Measurements from ENCODE around the gene AP3B1.

The AP3B1 gene

DNA sequence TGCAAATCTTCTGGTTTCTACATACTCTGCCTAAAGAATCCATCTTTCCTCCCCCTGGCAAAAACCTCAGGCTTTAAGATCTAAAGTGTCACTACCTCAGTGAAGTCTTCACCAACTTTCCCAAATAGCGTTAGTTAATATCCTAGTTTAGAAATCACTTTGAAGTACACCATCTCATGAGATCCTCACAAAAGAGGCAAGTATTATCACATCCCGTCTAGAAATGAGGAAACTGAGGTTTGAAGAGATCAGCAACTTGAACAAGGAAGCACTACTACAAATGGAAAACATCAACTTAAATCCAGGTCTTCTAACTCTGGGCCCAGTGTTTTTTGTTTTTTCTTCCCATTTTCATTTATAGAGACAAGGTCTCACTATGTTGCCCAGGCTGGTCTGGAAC is 4.6 kb downstream of the AP3B1 start:
- H3K4me1 ChIP-seq (ENCODE audit: control insufficient read depth in 1 of 2, insufficient read depth in 2 of 2, low read length in 2 of 2), result peaks cover 4 to 14% of the 10 kb centered on the region in 2 donors
- H3K27ac ChIP-seq (ENCODE audit: low read depth, low read length), result no peak overlapping the region
- H3K9me3 ChIP-seq (ENCODE audit: control insufficient read depth in 1 of 2, low read length in 2 of 2), result no peaks in the 10 kb centered on the region
- H3K27me3 ChIP-seq (ENCODE audit: control insufficient read depth in 1 of 2, insufficient read depth in 2 of 2, low read length in 2 of 2), result no peaks in the 10 kb centered on the region
- no peaks in the 10 kb centered on the region for H3K36me3 ChIP-seq (ENCODE audit: control insufficient read depth in 1 of 2, insufficient read depth in 2 of 2, low read length in 2 of 2)
- no peak overlapping the region for H3K9ac ChIP-seq (ENCODE audit: low read depth in 1 of 2, low read length in 2 of 2)
- H3K4me3 ChIP-seq (ENCODE audit: low read depth in 1 of 2, low read length in 2 of 2), result no peak overlapping the region

- Histone ChIP-seq H3K9me3 (ENCODE audit: control insufficient read depth in 1 of 2, low read length in 2 of 2) (no peaks in the 10 kb centered on the region), H3K9ac (ENCODE audit: low read depth in 1 of 2, low read length in 2 of 2) (no peak overlapping the region), H3K4me1 (ENCODE audit: control insufficient read depth in 1 of 2, insufficient read depth in 2 of 2, low read length in 2 of 2) (peaks cover 3 to 11% of the 10 kb centered on the region in 2 donors), H3K27me3 (ENCODE audit: control insufficient read depth in 1 of 2, insufficient read depth in 2 of 2, low read length in 2 of 2) (no peaks in the 10 kb centered on the region), H3K36me3 (ENCODE audit: control insufficient read depth in 1 of 2, insufficient read depth in 2 of 2, low read length in 2 of 2) (no peaks in the 10 kb centered on the region), H3K27ac (ENCODE audit: low read depth, low read length) (no peak overlapping the region), H3K4me3 (ENCODE audit: low read depth in 1 of 2, low read length in 2 of 2) (no peak overlapping the region)
These were observed 6.3 kb downstream of the AP3B1 start for GRCh38 chr5:78288246-78288645.

DNA sequence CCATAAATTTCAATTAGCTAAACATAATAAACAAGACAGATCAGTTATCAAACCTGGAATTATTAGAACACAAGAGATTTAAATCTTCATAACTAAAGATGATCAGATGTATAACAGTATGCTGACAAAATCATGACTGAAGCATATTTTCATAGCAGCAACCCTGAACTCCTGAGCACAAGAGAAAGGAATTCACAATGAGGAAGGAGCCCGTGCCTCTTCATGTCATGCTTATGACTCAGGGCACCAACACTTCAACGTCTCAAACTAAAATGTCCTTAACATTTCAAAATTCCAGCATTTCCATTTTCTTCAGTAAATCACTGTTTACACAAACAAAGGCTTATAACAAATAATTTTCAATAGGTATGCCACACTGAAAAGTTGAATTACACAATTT is 6.7 kb downstream of the AP3B1 start:
- no peak overlapping the region for H3K27ac ChIP-seq (ENCODE audit: low read depth, low read length)
- H3K4me1 ChIP-seq (ENCODE audit: control insufficient read depth in 1 of 2, insufficient read depth in 2 of 2, low read length in 2 of 2), result peaks cover 0 to 7% of the 10 kb centered on the region in 2 donors
- H3K36me3 ChIP-seq (ENCODE audit: control insufficient read depth in 1 of 2, insufficient read depth in 2 of 2, low read length in 2 of 2), result no peaks in the 10 kb centered on the region
- H3K4me3 ChIP-seq (ENCODE audit: low read depth in 1 of 2, low read length in 2 of 2), result no peak overlapping the region
- no peaks in the 10 kb centered on the region for H3K9me3 ChIP-seq (ENCODE audit: control insufficient read depth in 1 of 2, low read length in 2 of 2)
- H3K9ac ChIP-seq (ENCODE audit: low read depth in 1 of 2, low read length in 2 of 2), result no peak overlapping the region
- no peaks in the 10 kb centered on the region for H3K27me3 ChIP-seq (ENCODE audit: control insufficient read depth in 1 of 2, insufficient read depth in 2 of 2, low read length in 2 of 2)

DNA sequence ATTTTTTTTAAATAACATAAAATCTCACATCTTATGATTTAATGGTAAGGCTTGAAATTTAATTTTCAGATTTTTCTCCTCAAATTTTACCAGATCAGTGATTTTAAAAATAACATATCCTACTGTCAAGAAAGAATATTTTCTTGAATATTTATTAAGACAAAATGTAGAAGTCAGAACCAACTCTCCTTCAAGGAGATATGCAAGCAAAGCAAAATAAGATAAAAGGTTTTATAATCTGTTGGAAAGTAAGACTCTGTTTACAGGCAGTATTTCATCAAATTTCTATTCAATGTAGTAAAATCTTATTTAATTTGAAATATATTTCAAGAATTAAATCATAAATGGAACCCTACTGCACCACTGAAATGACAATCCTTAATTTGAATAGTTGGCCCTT is 7.3 kb downstream of the AP3B1 start:
- H3K36me3 ChIP-seq (ENCODE audit: control insufficient read depth in 1 of 2, insufficient read depth in 2 of 2, low read length in 2 of 2), result no peaks in the 10 kb centered on the region
- no peaks in the 10 kb centered on the region for H3K27me3 ChIP-seq (ENCODE audit: control insufficient read depth in 1 of 2, insufficient read depth in 2 of 2, low read length in 2 of 2)
- H3K9ac ChIP-seq (ENCODE audit: low read depth in 1 of 2, low read length in 2 of 2), result no peak overlapping the region
- H3K27ac ChIP-seq (ENCODE audit: low read depth, low read length), result no peak overlapping the region
- peaks cover 0 to 6% of the 10 kb centered on the region in 2 donors for H3K4me1 ChIP-seq (ENCODE audit: control insufficient read depth in 1 of 2, insufficient read depth in 2 of 2, low read length in 2 of 2)
- H3K9me3 ChIP-seq (ENCODE audit: control insufficient read depth in 1 of 2, low read length in 2 of 2), result no peaks in the 10 kb centered on the region
- no peak overlapping the region for H3K4me3 ChIP-seq (ENCODE audit: low read depth in 1 of 2, low read length in 2 of 2)

- peaks cover 0 to 6% of the 10 kb centered on the region in 2 donors for H3K4me1 ChIP-seq (ENCODE audit: control insufficient read depth in 1 of 2, insufficient read depth in 2 of 2, low read length in 2 of 2)
- H3K27ac ChIP-seq (ENCODE audit: low read depth, low read length), result no peak overlapping the region
- no peak overlapping the region for H3K4me3 ChIP-seq (ENCODE audit: low read depth in 1 of 2, low read length in 2 of 2)
- no peak overlapping the region for H3K9ac ChIP-seq (ENCODE audit: low read depth in 1 of 2, low read length in 2 of 2)
- H3K27me3 ChIP-seq (ENCODE audit: control insufficient read depth in 1 of 2, insufficient read depth in 2 of 2, low read length in 2 of 2), result no peaks in the 10 kb centered on the region
- H3K36me3 ChIP-seq (ENCODE audit: control insufficient read depth in 1 of 2, insufficient read depth in 2 of 2, low read length in 2 of 2), result no peaks in the 10 kb centered on the region
- no peaks in the 10 kb centered on the region for H3K9me3 ChIP-seq (ENCODE audit: control insufficient read depth in 1 of 2, low read length in 2 of 2)
These were observed 8.2 kb downstream of the AP3B1 start for GRCh38 chr5:78286290-78286689.

DNA sequence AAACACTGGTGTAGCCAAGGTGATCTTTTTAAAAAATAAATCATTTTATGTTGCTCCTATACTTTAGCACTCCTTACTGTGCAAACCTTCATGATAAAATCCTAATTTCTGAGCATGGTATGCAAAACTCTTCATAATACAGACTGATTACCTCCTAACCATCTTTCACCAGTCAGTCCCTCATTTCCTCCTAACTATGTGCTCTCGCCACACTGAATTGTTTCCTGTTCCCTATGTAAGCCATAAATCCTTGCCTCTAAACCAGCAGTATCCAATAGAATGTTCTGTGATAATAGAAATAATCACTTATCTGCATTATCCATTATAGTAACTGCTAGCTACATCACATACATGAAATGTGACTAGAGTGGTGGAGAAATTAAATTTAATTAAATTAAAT is 10.7 kb downstream of the AP3B1 start:
- H3K4me3 ChIP-seq (ENCODE audit: low read depth in 1 of 2, low read length in 2 of 2), result no peak overlapping the region
- H3K27ac ChIP-seq (ENCODE audit: low read depth, low read length), result no peak overlapping the region
- no peak overlapping the region for H3K9ac ChIP-seq (ENCODE audit: low read depth in 1 of 2, low read length in 2 of 2)
- no peaks in the 10 kb centered on the region for H3K9me3 ChIP-seq (ENCODE audit: control insufficient read depth in 1 of 2, low read length in 2 of 2)
- peaks cover 0 to 8% of the 10 kb centered on the region in 2 donors for H3K4me1 ChIP-seq (ENCODE audit: control insufficient read depth in 1 of 2, insufficient read depth in 2 of 2, low read length in 2 of 2)
- H3K27me3 ChIP-seq (ENCODE audit: control insufficient read depth in 1 of 2, insufficient read depth in 2 of 2, low read length in 2 of 2), result no peaks in the 10 kb centered on the region
- no peaks in the 10 kb centered on the region for H3K36me3 ChIP-seq (ENCODE audit: control insufficient read depth in 1 of 2, insufficient read depth in 2 of 2, low read length in 2 of 2)

GRCh38 chr5:78283105-78283504 is 11.4 kb downstream of the AP3B1 start:
- H3K4me1 ChIP-seq (ENCODE audit: control insufficient read depth in 1 of 2, insufficient read depth in 2 of 2, low read length in 2 of 2), result peaks cover 0 to 12% of the 10 kb centered on the region in 2 donors
- H3K27me3 ChIP-seq (ENCODE audit: control insufficient read depth in 1 of 2, insufficient read depth in 2 of 2, low read length in 2 of 2), result no peaks in the 10 kb centered on the region
- no peak overlapping the region for H3K27ac ChIP-seq (ENCODE audit: low read depth, low read length)
- H3K4me3 ChIP-seq (ENCODE audit: low read depth in 1 of 2, low read length in 2 of 2), result no peak overlapping the region
- H3K9ac ChIP-seq (ENCODE audit: low read depth in 1 of 2, low read length in 2 of 2), result no peak overlapping the region
- no peaks in the 10 kb centered on the region for H3K9me3 ChIP-seq (ENCODE audit: control insufficient read depth in 1 of 2, low read length in 2 of 2)
- H3K36me3 ChIP-seq (ENCODE audit: control insufficient read depth in 1 of 2, insufficient read depth in 2 of 2, low read length in 2 of 2), result no peaks in the 10 kb centered on the region

DNA sequence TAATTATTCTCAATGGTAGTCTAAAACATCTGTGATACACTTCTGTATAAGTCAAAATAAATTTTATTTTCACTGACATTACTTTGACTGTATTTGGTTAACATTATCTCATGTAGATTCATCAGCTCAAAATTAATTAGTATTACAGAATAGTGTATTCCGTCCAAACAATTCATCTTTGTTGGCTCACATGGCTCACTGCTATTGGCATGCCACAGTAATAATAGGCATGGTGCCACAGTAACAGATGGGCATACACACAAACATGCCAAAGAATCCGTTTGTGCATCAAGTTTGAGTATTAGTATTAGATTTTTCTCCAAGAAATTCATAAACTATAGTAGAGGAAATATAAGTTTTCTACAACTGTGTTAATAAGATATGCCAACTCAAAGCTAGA is 14.2 kb downstream of the AP3B1 start:
- no peak overlapping the region for H3K9ac ChIP-seq (ENCODE audit: low read depth in 1 of 2, low read length in 2 of 2)
- no peaks in the 10 kb centered on the region for H3K27me3 ChIP-seq (ENCODE audit: control insufficient read depth in 1 of 2, insufficient read depth in 2 of 2, low read length in 2 of 2)
- H3K9me3 ChIP-seq (ENCODE audit: control insufficient read depth in 1 of 2, low read length in 2 of 2), result no peaks in the 10 kb centered on the region
- H3K36me3 ChIP-seq (ENCODE audit: control insufficient read depth in 1 of 2, insufficient read depth in 2 of 2, low read length in 2 of 2), result no peaks in the 10 kb centered on the region
- H3K4me3 ChIP-seq (ENCODE audit: low read depth in 1 of 2, low read length in 2 of 2), result no peak overlapping the region
- peaks cover 0 to 17% of the 10 kb centered on the region in 2 donors for H3K4me1 ChIP-seq (ENCODE audit: control insufficient read depth in 1 of 2, insufficient read depth in 2 of 2, low read length in 2 of 2)
- no peak overlapping the region for H3K27ac ChIP-seq (ENCODE audit: low read depth, low read length)

DNA sequence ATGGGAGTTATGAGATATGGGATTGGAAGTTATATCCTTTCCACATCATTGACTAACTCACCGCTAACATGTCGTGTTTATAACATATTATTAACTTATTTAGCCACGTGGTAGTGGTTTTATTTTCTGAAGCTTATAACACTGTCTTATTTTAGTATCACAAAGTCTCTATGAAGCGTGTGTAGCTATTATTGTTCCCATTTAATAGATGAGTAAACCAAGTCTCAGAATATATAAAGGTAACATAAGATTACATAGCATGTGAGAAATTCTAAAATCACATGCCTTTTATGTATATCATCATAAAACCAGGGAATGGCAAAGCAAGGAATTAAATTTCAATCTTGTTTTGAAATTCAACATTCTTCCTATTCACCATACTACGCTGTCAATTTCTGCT is 15.3 kb downstream of the AP3B1 start:
- no peak overlapping the region for H3K9ac ChIP-seq (ENCODE audit: low read depth in 1 of 2, low read length in 2 of 2)
- no peaks in the 10 kb centered on the region for H3K9me3 ChIP-seq (ENCODE audit: control insufficient read depth in 1 of 2, low read length in 2 of 2)
- no peaks in the 10 kb centered on the region for H3K36me3 ChIP-seq (ENCODE audit: control insufficient read depth in 1 of 2, insufficient read depth in 2 of 2, low read length in 2 of 2)
- H3K4me1 ChIP-seq (ENCODE audit: control insufficient read depth in 1 of 2, insufficient read depth in 2 of 2, low read length in 2 of 2), result peaks cover 0 to 17% of the 10 kb centered on the region in 2 donors
- H3K27me3 ChIP-seq (ENCODE audit: control insufficient read depth in 1 of 2, insufficient read depth in 2 of 2, low read length in 2 of 2), result no peaks in the 10 kb centered on the region
- H3K27ac ChIP-seq (ENCODE audit: low read depth, low read length), result no peak overlapping the region
- no peak overlapping the region for H3K4me3 ChIP-seq (ENCODE audit: low read depth in 1 of 2, low read length in 2 of 2)

GRCh38 chr5:78277715-78278114 is 16.8 kb downstream of the AP3B1 start:
- no peak overlapping the region for H3K4me3 ChIP-seq (ENCODE audit: low read depth in 1 of 2, low read length in 2 of 2)
- no peak overlapping the region for H3K27ac ChIP-seq (ENCODE audit: low read depth, low read length)
- H3K9me3 ChIP-seq (ENCODE audit: control insufficient read depth in 1 of 2, low read length in 2 of 2), result no peaks in the 10 kb centered on the region
- peaks cover 0 to 17% of the 10 kb centered on the region in 2 donors for H3K4me1 ChIP-seq (ENCODE audit: control insufficient read depth in 1 of 2, insufficient read depth in 2 of 2, low read length in 2 of 2)
- no peaks in the 10 kb centered on the region for H3K36me3 ChIP-seq (ENCODE audit: control insufficient read depth in 1 of 2, insufficient read depth in 2 of 2, low read length in 2 of 2)
- H3K27me3 ChIP-seq (ENCODE audit: control insufficient read depth in 1 of 2, insufficient read depth in 2 of 2, low read length in 2 of 2), result no peaks in the 10 kb centered on the region
- H3K9ac ChIP-seq (ENCODE audit: low read depth in 1 of 2, low read length in 2 of 2), result no peak overlapping the region

- no peaks in the 10 kb centered on the region for H3K9me3 ChIP-seq (ENCODE audit: control insufficient read depth in 1 of 2, low read length in 2 of 2)
- no peak overlapping the region for H3K4me3 ChIP-seq (ENCODE audit: low read depth in 1 of 2, low read length in 2 of 2)
- no peak overlapping the region for H3K27ac ChIP-seq (ENCODE audit: low read depth, low read length)
- H3K27me3 ChIP-seq (ENCODE audit: control insufficient read depth in 1 of 2, insufficient read depth in 2 of 2, low read length in 2 of 2), result no peaks in the 10 kb centered on the region
- H3K36me3 ChIP-seq (ENCODE audit: control insufficient read depth in 1 of 2, insufficient read depth in 2 of 2, low read length in 2 of 2), result no peaks in the 10 kb centered on the region
- H3K4me1 ChIP-seq (ENCODE audit: control insufficient read depth in 1 of 2, insufficient read depth in 2 of 2, low read length in 2 of 2), result peaks cover 0 to 17% of the 10 kb centered on the region in 2 donors
- H3K9ac ChIP-seq (ENCODE audit: low read depth in 1 of 2, low read length in 2 of 2), result no peak overlapping the region
These were observed 18.4 kb downstream of the AP3B1 start for GRCh38 chr5:78275998-78276543.
